Measurements from ENCODE around the gene RBP2. TPM values are rescaled to one million over a fixed set of nuclear protein-coding genes. Genes with fewer than 3 reads are reported as not detected.

RBP2 gene
- total and polyA plus RNA-seq, 2 donors (not counting 3 experiments of a cell fraction or from before 2014, with no cell fraction given), result not detected

Other genes starting within 250 kb of the RBP2 start
- gene MRPS22, start 132.5 kb downstream of the RBP2 start, total RNA-seq, result 41.0 and 45.6 TPM in 2 replicates
- gene MRPS22, start 132.5 kb downstream of the RBP2 start, polyA plus RNA-seq, result 23.7 and 33.8 TPM in 2 replicates
- gene COPB2, start 86.9 kb downstream of the RBP2 start, total RNA-seq, result 137 and 146 TPM in 2 replicates
- 49.5 and 72.1 TPM in 2 replicates for gene COPB2, start 86.9 kb downstream of the RBP2 start, polyA plus RNA-seq
- 5.3 and 16.8 TPM in 2 replicates for gene RBP1, start 63.2 kb upstream of the RBP2 start, total RNA-seq
- gene RBP1, start 63.2 kb upstream of the RBP2 start, polyA plus RNA-seq, result 35.0 and 37.9 TPM in 2 replicates
- 0.12 and 0.60 TPM in 2 replicates for gene NMNAT3, start 201.5 kb upstream of the RBP2 start, total RNA-seq
- gene NMNAT3, start 201.5 kb upstream of the RBP2 start, polyA plus RNA-seq, result 0.59 and 1.1 TPM in 2 replicates